GM21423 (cell line): Measurements from ENCODE around the gene ADAD2.
"Not testable (repeated sequence)": the region's sequence is repeated elsewhere in the genome, so short reads cannot be mapped to it uniquely, and the experiment has no call there.

ENCODE experiments used
- ATAC-seq: cut with Tn5 transposase; IDR thresholded peaks from one replicate; pipeline ENCODE4 v1.9.1; 2021; ENCODE audit warnings: mild to moderate bottlenecking, moderate library complexity; ENCODE audit not compliant: unreplicated experiment

The ADAD2 gene

GRCh38 chr16:84195201-84196093 is 4.5 kb downstream of the ADAD2 start:
- no peak for ATAC-seq

GRCh38 chr16:84196101-84196500 is 5.1 kb downstream of the ADAD2 start:
- no peak for ATAC-seq

- no peak for ATAC-seq
Measured at GRCh38 chr16:84196727-84197394, 5.9 kb downstream of the ADAD2 start.

- no peak for ATAC-seq
Measured at GRCh38 chr16:84197466-84198128, 6.6 kb downstream of the ADAD2 start.

GRCh38 chr16:84198401-84198800 is 7.4 kb downstream of the ADAD2 start:
- no peak for ATAC-seq

GRCh38 chr16:84199097-84199496 is 8.1 kb downstream of the ADAD2 start:
- ATAC-seq = no peak

- ATAC-seq = no peak
Measured at GRCh38 chr16:84199861-84200260, 8.9 kb downstream of the ADAD2 start.

- not testable (repeated sequence) for ATAC-seq
Measured at GRCh38 chr16:84204551-84204950, 13.6 kb downstream of the ADAD2 start.

GRCh38 chr16:84205123-84205522 is 14.2 kb downstream of the ADAD2 start:
- ATAC-seq = not testable (repeated sequence)

- no peak for ATAC-seq
Measured at GRCh38 chr16:84205976-84206691, 15.2 kb downstream of the ADAD2 start.

- no peak for ATAC-seq
Measured at GRCh38 chr16:84207251-84207650, 16.3 kb downstream of the ADAD2 start.

GRCh38 chr16:84207879-84208278 is 16.9 kb downstream of the ADAD2 start:
- ATAC-seq = no peak

- no peak for ATAC-seq
Measured at GRCh38 chr16:84209989-84210388, 19.0 kb downstream of the ADAD2 start.

GRCh38 chr16:84212154-84212553 is 21.2 kb downstream of the ADAD2 start:
- no peak for ATAC-seq

- no peak for ATAC-seq
Measured at GRCh38 chr16:84212631-84213030, 21.7 kb downstream of the ADAD2 start.

GRCh38 chr16:84214451-84215066 is 23.6 kb downstream of the ADAD2 start:
- ATAC-seq = no peak

GRCh38 chr16:84215531-84215930 is 24.6 kb downstream of the ADAD2 start:
- ATAC-seq = no peak

- ATAC-seq = not testable (repeated sequence)
Measured at GRCh38 chr16:84216144-84216543, 25.2 kb downstream of the ADAD2 start.

GRCh38 chr16:84218176-84218823 is 27.3 kb downstream of the ADAD2 start:
- ATAC-seq = no peak

GRCh38 chr16:84218956-84219355 is 28.0 kb downstream of the ADAD2 start:
- ATAC-seq = no peak
